HL-60 (cell line): ENCODE measurements around the gene ADAM17.
"Not testable (repeated sequence)": the region's sequence is repeated elsewhere in the genome, so short reads cannot be mapped to it uniquely, and the experiment has no call there.

Source experiments
- DNase-seq, 2 experiments: peaks; one replicate each; pipeline ENCODE4 v3.0.0-alpha.2; 2010 to 2020; ENCODE audit warnings: low read depth in 1 of 2, low spot score in 1 of 2
- H3K27ac ChIP-seq: fragments of 250-450 bp; sonication (Bioruptor Pico); replicated peaks from 2 replicates; pipeline ENCODE4 v1.5.1; 2020; ENCODE audit warnings: mild to moderate bottlenecking, moderate library complexity
- H3K27me3 ChIP-seq: fragments of 250-450 bp; sonication (Bioruptor Pico); 2 replicates; pipeline ENCODE4 v1.5.1; 2021; ENCODE audit warnings: mild to moderate bottlenecking, moderate library complexity; ENCODE audit not compliant: insufficient read depth, poor library complexity, severe bottlenecking
- H3K4me3 ChIP-seq: replicated peaks from 2 replicates; pipeline ENCODE4 v1.5.1; 2011; ENCODE audit warnings: mild to moderate bottlenecking, control low read depth, low read length; ENCODE audit not compliant: insufficient read depth
- CTCF ChIP-seq: IDR thresholded peaks from one replicate; pipeline ENCODE4 v1.5.1; 2011; ENCODE audit warnings: low read length, control low read depth, inconsistent platforms; ENCODE audit not compliant: insufficient read depth
- GABPA ChIP-seq: IDR thresholded peaks from 2 replicates; pipeline ENCODE4 v1.6.1; 2012; ENCODE audit warnings: low read depth
- POLR2AphosphoS5 ChIP-seq: IDR thresholded peaks from 2 replicates; pipeline ENCODE4 v1.6.1; 2012; ENCODE audit warnings: low read depth
- REST ChIP-seq: IDR thresholded peaks from 2 replicates; pipeline ENCODE4 v1.6.1; 2012; ENCODE audit warnings: low read depth; ENCODE audit not compliant: insufficient replicate concordance
- SPI1 ChIP-seq: IDR thresholded peaks from 2 replicates; pipeline ENCODE4 v1.6.1; 2012; ENCODE audit warnings: low read depth, mild to moderate bottlenecking, borderline replicate concordance

Gene ADAM17

GRCh38 chr2:9596621-9597311 is 41.1 kb upstream of the ADAM17 start:
- Histone ChIP-seq H3K27me3 (no peaks in the 10 kb centered on the region), H3K27ac (no peak overlapping the region), H3K4me3 (no peak overlapping the region)
- DNase-seq: no peak
- no peak for TF ChIP-seq GABPA
- no peak for TF ChIP-seq POLR2AphosphoS5
- no peak for TF ChIP-seq REST
- no peak for TF ChIP-seq SPI1
- no peak for TF ChIP-seq CTCF

GRCh38 chr2:9595746-9596145 is 40.1 kb upstream of the ADAM17 start:
- no peak for DNase-seq
- no peak for TF ChIP-seq POLR2AphosphoS5
- no peak for TF ChIP-seq GABPA
- TF ChIP-seq REST: no peak
- no peak for TF ChIP-seq SPI1
- no peak for TF ChIP-seq CTCF

GRCh38 chr2:9595256-9595655 is 39.6 kb upstream of the ADAM17 start:
- not testable (repeated sequence) for H3K27ac ChIP-seq, H3K27me3 ChIP-seq, H3K4me3 ChIP-seq, DNase-seq

More at GRCh38 chr2:9595746-9596145, 40.1 kb upstream of the ADAM17 start:
- no peaks in the 10 kb centered on the region for H3K27me3 ChIP-seq
- no peak overlapping the region for H3K27ac ChIP-seq
- H3K4me3 ChIP-seq: no peak overlapping the region

- DNase-seq: no peak
- TF ChIP-seq GABPA: no peak
- no peak for TF ChIP-seq SPI1
- TF ChIP-seq CTCF: no peak
- no peak for TF ChIP-seq REST
- TF ChIP-seq POLR2AphosphoS5: no peak
- H3K27me3 ChIP-seq: no peaks in the 10 kb centered on the region
- H3K27ac ChIP-seq: no peak overlapping the region
- no peak overlapping the region for H3K4me3 ChIP-seq
These were observed 38.9 kb upstream of the ADAM17 start for GRCh38 chr2:9594366-9595054.
